GM21526 (cell line): ENCODE data around the gene ADARB2.
"Not testable (repeated sequence)": the region's sequence is repeated elsewhere in the genome, so short reads cannot be mapped to it uniquely, and the experiment has no call there.

Experiments
- ATAC-seq: cut with Tn5 transposase; IDR thresholded peaks from one replicate; pipeline ENCODE4 v1.9.1; 2021; ENCODE audit warnings: moderate library complexity; ENCODE audit not compliant: unreplicated experiment, low FRiP score

Gene ADARB2

GRCh38 chr10:1175956-1176565, 561.3 kb downstream of the ADARB2 start:
- ATAC-seq = no peak

GRCh38 chr10:1174022-1174421, 563.3 kb downstream of the ADARB2 start:
- ATAC-seq = no peak

- ATAC-seq = no peak
These were observed 564.2 kb downstream of the ADARB2 start for GRCh38 chr10:1173091-1173490.

GRCh38 chr10:1172256-1172984, 564.9 kb downstream of the ADARB2 start:
- no peak for ATAC-seq

GRCh38 chr10:1171586-1171985, 565.7 kb downstream of the ADARB2 start:
- ATAC-seq = no peak

GRCh38 chr10:1171182-1171581, 566.1 kb downstream of the ADARB2 start:
- ATAC-seq = no peak

GRCh38 chr10:1170867-1171180, 566.5 kb downstream of the ADARB2 start:
- no peak for ATAC-seq

GRCh38 chr10:1169981-1170866, 567.1 kb downstream of the ADARB2 start:
- ATAC-seq = no peak

- no peak for ATAC-seq
These were observed 568.0 kb downstream of the ADARB2 start for GRCh38 chr10:1169186-1169885.

- ATAC-seq = no peak
These were observed 568.6 kb downstream of the ADARB2 start for GRCh38 chr10:1168763-1169162.

- no peak for ATAC-seq
These were observed 570.5 kb downstream of the ADARB2 start for GRCh38 chr10:1166828-1167275.

- no peak for ATAC-seq
These were observed 571.1 kb downstream of the ADARB2 start for GRCh38 chr10:1166101-1166827.

- ATAC-seq = no peak
These were observed 573.5 kb downstream of the ADARB2 start for GRCh38 chr10:1163831-1164230.

- no peak for ATAC-seq
These were observed 574.1 kb downstream of the ADARB2 start for GRCh38 chr10:1163204-1163660.

- no peak for ATAC-seq
These were observed 574.7 kb downstream of the ADARB2 start for GRCh38 chr10:1162481-1163203.

- not testable (repeated sequence) for ATAC-seq
These were observed 576.0 kb downstream of the ADARB2 start for GRCh38 chr10:1161315-1161673.

- ATAC-seq = no peak
These were observed 576.6 kb downstream of the ADARB2 start for GRCh38 chr10:1160561-1161314.

- ATAC-seq = no peak
These were observed 577.9 kb downstream of the ADARB2 start for GRCh38 chr10:1159131-1160061.
